IMR-90 (cell line): Measurements from ENCODE around the gene GYS1.
"Not testable (repeated sequence)": the region's sequence is repeated elsewhere in the genome, so short reads cannot be mapped to it uniquely, and the experiment has no call there.

Experiments used
- BHLHE40 ChIP-seq: fragments of 150-350 bp; IDR thresholded peaks from 2 replicates; pipeline ENCODE4 v1.6.1; 2016; ENCODE audit warnings: mild to moderate bottlenecking, low read depth, low read length
- CEBPB ChIP-seq: IDR thresholded peaks from 2 replicates; pipeline ENCODE4 v1.6.1; 2012; ENCODE audit warnings: low read depth, low read length, improper control_type of control experiment
- CTCF ChIP-seq: conservative IDR thresholded peaks from 2 replicates; pipeline ENCODE4 v1.5.1; 2012; ENCODE audit warnings: mild to moderate bottlenecking, low read depth, low read length, improper control_type of control experiment
- MAFK ChIP-seq: IDR thresholded peaks from 2 replicates; pipeline ENCODE4 v1.6.1; 2012; ENCODE audit warnings: low read depth, low read length, improper control_type of control experiment
- MXI1 ChIP-seq: IDR thresholded peaks from 2 replicates; pipeline ENCODE4 v1.6.1; 2012; ENCODE audit warnings: low read depth, mild to moderate bottlenecking, low read length, moderate library complexity, borderline replicate concordance
- POLR2A ChIP-seq: IDR thresholded peaks from 2 replicates; pipeline ENCODE4 v1.6.1; 2012; ENCODE audit warnings: mild to moderate bottlenecking, low read depth, low read length
- RAD21 ChIP-seq: IDR thresholded peaks from 2 replicates; pipeline ENCODE4 v1.6.1; 2012; ENCODE audit warnings: low read length, improper control_type of control experiment
- RCOR1 ChIP-seq: IDR thresholded peaks from 2 replicates; pipeline ENCODE4 v1.6.1; 2012; ENCODE audit warnings: mild to moderate bottlenecking, low read length, improper control_type of control experiment; ENCODE audit not compliant: insufficient replicate concordance
- RFX5 ChIP-seq: IDR thresholded peaks from 2 replicates; pipeline ENCODE4 v1.8.0; 2012; ENCODE audit warnings: low read depth, mild to moderate bottlenecking, low read length, moderate library complexity
- SMC3 ChIP-seq: fragments of 150-350 bp; IDR thresholded peaks from 2 replicates; pipeline ENCODE4 v1.6.1; 2016; ENCODE audit warnings: low read depth, mild to moderate bottlenecking, antibody characterized with exemption, low read length, moderate library complexity
- TF ChIP-seq, protein P1 (sequence below): fragments of 150-350 bp; IDR thresholded peaks from 2 replicates; pipeline ENCODE4 v1.6.1; 2016; ENCODE audit warnings: low read depth, mild to moderate bottlenecking, low read length, moderate library complexity, borderline replicate concordance

DNA sequence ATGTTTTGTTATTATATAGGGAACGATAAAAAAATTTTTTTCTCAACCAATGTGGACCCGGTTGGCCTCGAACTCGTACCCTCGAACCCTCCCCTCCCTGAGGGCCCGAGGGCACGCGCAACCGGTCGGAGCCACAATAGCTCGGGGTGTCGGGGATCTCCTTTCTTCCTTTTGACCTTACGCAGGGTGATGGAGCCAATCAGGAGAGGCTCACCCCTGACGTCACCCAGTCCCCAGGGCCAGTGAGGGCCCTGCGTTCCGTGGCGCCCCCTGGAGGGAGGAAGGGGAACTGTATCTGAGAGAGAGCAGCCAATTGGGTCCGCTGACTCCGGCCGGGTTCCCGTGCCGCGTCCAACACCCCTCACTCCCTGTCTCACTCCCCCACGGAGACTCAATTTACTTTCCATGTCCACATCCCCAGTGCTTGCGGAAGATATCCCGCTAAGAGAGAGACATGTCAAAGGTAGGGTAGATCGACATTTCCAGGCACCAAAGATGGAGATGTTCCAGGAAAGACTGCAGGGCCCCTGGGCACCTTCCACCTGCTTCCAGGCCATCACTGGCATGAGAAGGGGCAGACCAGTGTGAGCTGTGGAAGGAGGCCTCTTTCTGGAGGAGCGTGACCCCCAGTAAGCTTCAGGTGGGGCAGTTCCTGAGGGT is 38.7 kb upstream of the GYS1 start, which contains the start of gene CGB2:
- peak; percentile 15; the same call in 1 of the 2 replicates for TF ChIP-seq CTCF
- TF ChIP-seq MXI1, POLR2A, RAD21, BHLHE40, MAFK, RFX5, CEBPB, RCOR1, SMC3: not testable (repeated sequence)
- TF ChIP-seq, protein P1, sequence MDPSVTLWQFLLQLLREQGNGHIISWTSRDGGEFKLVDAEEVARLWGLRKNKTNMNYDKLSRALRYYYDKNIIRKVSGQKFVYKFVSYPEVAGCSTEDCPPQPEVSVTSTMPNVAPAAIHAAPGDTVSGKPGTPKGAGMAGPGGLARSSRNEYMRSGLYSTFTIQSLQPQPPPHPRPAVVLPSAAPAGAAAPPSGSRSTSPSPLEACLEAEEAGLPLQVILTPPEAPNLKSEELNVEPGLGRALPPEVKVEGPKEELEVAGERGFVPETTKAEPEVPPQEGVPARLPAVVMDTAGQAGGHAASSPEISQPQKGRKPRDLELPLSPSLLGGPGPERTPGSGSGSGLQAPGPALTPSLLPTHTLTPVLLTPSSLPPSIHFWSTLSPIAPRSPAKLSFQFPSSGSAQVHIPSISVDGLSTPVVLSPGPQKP: not testable (repeated sequence)
